Central memory CD4-positive, alpha-beta T cell (primary cell): ENCODE data around the gene B3GALT2.
A peak's percentile ranks its signal among the peaks of the same experiment; 100 is the strongest.
"Not testable (repeated sequence)": the region's sequence is repeated elsewhere in the genome, so short reads cannot be mapped to it uniquely, and the experiment has no call there.

Experiments used
- DNase-seq: peaks from one replicate; pipeline ENCODE4 v3.0.0; 2022
- total RNA-seq, 3 experiments: gene quantifications; one replicate each; lab custom pipeline; 2026; lab: John Stamatoyannopoulos, UW

B3GALT2 gene
- total RNA-seq = 2.2 to 17.5 (median 3.7) reads per million in 3 experiments

GRCh38 chr1:193185901-193186731, at the start of gene B3GALT2:
Gene B3GALT2 (minus strand): TSS chr1:193186613. CDS start chr1:193181562, 5,051 bp downstream.
- DNase-seq = peak; percentile 51

- no peak for DNase-seq
These were observed 48.1 kb upstream of the B3GALT2 start for GRCh38 chr1:193234530-193234929.

GRCh38 chr1:193231146-193231545, 44.7 kb upstream of the B3GALT2 start:
- not testable (repeated sequence) for DNase-seq

- DNase-seq = no peak
These were observed 42.7 kb upstream of the B3GALT2 start for GRCh38 chr1:193229136-193229535.

DNA sequence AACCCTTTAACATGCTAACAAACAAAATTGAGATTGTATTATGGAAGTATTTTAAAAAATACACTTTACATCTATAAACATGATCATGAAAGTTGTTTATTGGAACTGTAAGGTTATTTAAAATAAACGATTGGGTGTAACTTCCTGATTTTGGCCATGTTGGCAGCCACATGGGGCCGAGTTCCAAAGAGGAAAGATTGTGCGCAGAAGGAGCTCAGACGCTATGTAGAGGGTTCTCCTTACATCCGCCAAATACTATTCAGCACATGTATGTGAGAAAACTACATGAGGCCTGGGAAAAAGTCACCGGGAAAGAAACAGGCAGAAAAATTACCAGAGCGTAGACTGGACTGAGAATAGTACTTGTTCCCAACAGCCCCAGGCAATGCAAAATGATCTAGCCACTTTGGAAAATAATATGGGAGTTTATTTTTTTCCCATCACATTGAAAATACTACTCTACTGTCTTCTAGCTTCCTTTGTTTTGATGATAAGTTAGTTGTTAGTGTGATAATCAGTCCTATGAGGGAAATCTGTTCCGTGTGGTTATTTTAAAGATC, 35.7 kb upstream of the B3GALT2 start:
- no peak for DNase-seq

GRCh38 chr1:193221651-193222050, 35.2 kb upstream of the B3GALT2 start:
- DNase-seq = no peak

DNA sequence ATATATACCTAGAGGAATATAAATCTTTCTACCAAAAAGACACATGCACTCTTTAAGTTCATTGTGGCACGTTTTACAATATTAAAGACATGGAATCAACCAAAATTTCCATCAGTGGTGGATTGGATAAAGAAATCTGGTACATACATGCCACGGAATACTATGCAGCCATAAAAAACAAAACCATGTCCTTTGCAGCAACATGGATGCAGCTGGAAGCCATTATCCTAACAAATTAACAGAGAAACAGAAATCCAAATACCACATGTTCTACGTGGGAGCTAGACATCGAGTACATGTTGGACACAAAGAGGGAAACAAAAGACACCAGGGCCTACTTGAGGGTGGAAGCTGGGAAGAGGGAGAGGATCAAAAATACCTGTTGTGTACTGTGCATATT, 33.0 kb upstream of the B3GALT2 start:
- no peak for DNase-seq

GRCh38 chr1:193216920-193217319, 30.5 kb upstream of the B3GALT2 start:
- no peak for DNase-seq

DNA sequence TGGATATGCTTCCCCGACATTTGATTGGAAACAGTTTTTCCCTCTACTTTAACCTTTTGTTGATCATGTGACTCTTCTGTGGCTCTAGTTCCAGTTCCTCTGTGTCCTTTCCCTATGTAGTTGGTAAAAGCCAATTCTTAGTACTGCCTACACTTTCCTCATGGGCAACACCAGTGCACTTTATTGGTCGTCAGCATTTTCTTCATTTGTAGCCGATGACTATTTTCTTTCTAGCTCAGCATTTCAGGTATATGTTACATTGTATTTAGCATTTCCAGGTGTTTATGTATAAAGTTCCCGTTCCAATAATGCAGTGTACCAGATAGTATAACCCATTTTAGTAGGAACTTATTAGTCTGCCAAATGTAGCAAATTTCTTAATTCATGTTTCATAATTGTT, 27.6 kb upstream of the B3GALT2 start:
- DNase-seq = no peak

DNA sequence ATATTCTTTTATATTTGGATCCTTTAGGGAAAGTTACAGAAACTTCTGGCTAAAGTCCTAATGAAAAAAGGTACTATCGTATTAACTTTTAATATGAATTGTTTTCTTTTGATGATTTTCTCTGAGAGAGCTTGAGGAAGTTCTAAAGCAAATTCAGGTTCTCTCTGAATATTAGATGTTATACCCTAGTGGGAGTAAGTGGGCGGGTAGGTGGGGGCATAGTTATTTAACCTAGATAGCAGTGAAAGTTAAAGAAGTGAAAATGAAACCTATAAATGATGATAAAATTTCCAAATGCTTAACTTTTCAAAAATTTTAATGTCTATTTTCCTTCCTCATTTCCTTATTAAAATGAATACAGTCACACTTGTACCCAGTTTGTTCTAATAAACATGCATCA, 26.2 kb upstream of the B3GALT2 start:
- DNase-seq = no peak

- no peak for DNase-seq
These were observed 25.1 kb upstream of the B3GALT2 start for GRCh38 chr1:193211539-193211938.

GRCh38 chr1:193210996-193211395, 24.6 kb upstream of the B3GALT2 start:
- DNase-seq = no peak

DNA sequence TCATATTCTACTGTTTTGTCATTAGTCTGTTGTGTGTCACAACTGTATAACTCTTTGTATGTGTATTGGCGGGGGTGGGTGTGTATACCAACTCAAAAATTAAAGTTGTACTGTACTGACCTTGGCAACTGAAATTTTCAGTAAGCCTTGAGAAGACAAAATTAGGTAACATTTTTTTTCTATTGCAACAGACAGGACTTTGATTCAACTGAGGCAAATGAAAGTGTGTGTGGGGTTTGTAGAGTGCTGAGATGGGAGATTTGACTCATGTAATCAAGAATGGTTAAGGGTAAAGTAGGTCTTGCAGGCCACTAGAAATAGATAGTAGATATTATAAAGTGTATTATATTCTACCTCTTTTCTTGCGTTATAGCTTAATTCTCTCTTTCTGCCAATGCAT, 14.6 kb upstream of the B3GALT2 start:
- DNase-seq = no peak

DNA sequence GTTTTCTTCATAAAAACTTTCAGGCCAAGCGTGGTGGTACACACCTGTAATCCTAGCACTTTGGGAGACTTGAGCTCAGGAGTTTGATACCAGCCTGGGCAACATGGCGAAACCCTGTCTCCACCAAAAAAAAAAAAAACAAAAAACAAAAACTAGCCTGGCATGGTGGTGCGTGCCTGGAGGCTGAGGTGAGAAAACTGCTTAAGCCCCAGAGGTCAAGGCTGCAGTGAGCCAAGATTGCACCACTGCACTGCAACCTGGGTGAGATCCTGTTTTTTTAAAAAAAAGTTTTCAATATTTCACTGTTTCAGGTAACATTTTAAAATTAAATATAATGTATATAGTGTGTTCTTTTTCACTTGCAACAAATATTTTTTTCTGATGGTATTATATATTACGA, 13.5 kb upstream of the B3GALT2 start:
- DNase-seq = no peak

GRCh38 chr1:193192586-193192985, 6.2 kb upstream of the B3GALT2 start:
- no peak for DNase-seq

DNA sequence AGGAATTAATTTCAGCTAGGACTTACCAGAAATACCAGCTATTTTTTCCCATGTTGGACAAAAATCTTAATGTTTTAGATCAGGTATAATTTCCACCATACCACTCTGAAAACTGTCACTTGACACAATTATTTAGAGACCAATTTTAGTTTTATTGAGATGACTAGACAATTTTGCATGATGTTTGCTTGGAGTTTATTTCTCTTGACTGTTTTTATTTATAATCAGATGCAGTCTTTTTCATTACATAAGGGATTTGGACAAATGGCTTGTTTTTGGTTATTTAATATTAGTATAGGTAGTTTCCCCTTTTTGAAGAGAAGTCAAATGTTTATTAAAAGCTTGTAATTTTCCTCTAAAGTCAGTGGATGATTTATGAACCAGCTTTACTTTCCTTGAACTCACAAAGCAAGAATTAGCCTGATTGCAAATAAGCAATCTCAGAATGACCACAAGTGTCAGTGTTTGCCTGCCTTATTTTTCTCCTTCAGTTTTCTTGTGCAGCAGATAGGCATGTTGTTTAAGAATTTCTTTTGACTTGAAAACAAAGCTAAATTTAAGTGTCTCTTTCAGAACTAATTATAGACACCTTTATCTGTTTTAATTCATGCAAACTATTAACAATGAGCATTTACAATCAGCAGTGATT, 3.8 kb upstream of the B3GALT2 start:
- no peak for DNase-seq

GRCh38 chr1:193189442-193190095, 3.2 kb upstream of the B3GALT2 start:
- DNase-seq = no peak

- not testable (repeated sequence) for DNase-seq
These were observed 2.5 kb upstream of the B3GALT2 start for GRCh38 chr1:193188915-193189314.

- no peak for DNase-seq
These were observed 701 bp upstream of the B3GALT2 start for GRCh38 chr1:193187114-193187513.

GRCh38 chr1:193185211-193185610, 1.2 kb downstream of the B3GALT2 start:
- DNase-seq = no peak

GRCh38 chr1:193184776-193185175, 1.6 kb downstream of the B3GALT2 start:
- DNase-seq = no peak

DNA sequence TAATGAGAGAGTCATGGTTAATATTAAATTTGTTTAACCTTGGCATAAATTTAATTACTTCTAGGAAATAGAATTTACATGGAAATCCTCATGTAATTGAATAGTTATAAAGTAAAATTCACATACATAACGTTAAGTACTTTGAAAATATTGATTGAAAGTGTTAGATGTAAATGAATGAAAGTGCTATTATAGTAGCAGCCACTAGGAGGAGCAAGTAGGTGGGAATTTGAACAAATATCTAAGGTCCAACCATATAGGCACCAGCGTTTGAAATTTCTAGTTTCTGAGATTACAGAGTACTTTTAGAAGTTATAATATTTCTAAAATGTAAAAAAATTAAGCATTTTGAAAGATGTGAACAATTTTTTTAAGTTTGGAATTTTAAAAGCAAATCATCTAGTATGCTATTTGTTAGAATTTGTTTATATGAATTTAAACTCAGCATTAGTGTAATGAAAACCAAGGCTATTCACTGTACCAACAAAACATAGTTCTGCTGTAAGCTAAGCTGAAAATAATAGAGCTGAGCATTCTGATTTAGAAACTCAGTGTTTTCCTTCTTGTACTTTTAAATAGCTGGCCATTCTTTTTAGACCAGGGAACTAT, 3.3 kb downstream of the B3GALT2 start:
- peak; percentile 51 for DNase-seq

- no peak for DNase-seq
These were observed 4.4 kb downstream of the B3GALT2 start for GRCh38 chr1:193181985-193182384.
